RWPE2 (cell line): ENCODE results near the gene PUM1.

Experiments
- ATAC-seq: fragments of 200-7000 bp; cut with Tn5 transposase; 3 replicates; pipeline ENCODE4 v1.9.1; 2021; ENCODE audit warnings: low read depth
- DNase-seq: peaks from one replicate; pipeline ENCODE4 v3.0.0-alpha.2; 2020; ENCODE audit warnings: low spot score
- H3K27ac ChIP-seq: fragments of 450-650 bp; 2 replicates; pipeline ENCODE4 v1.5.1; 2017; ENCODE audit warnings: mild to moderate bottlenecking; ENCODE audit not compliant: poor library complexity, severe bottlenecking
- H3K27me3 ChIP-seq: fragments of 250-450 bp; sonication (Bioruptor Pico); 2 replicates; pipeline ENCODE4 v1.5.1; 2021; ENCODE audit warnings: mild to moderate bottlenecking, moderate library complexity; ENCODE audit not compliant: insufficient read depth, poor library complexity, severe bottlenecking
- H3K36me3 ChIP-seq: fragments of 250-450 bp; sonication (Bioruptor Pico); 2 replicates; pipeline ENCODE4 v1.5.1; 2020; ENCODE audit warnings: low read depth, mild to moderate bottlenecking, moderate library complexity
- H3K4me1 ChIP-seq: fragments of 250-450 bp; sonication (Bioruptor Pico); 2 replicates; pipeline ENCODE4 v1.5.1; 2021; ENCODE audit warnings: mild to moderate bottlenecking, moderate library complexity; ENCODE audit not compliant: insufficient read depth, poor library complexity, severe bottlenecking
- H3K4me3 ChIP-seq: fragments of 250-450 bp; sonication (Bioruptor Pico); 2 replicates; pipeline ENCODE4 v1.5.1; 2021; ENCODE audit warnings: mild to moderate bottlenecking, moderate library complexity; ENCODE audit not compliant: severe bottlenecking
- H3K9me3 ChIP-seq: fragments of 250-450 bp; sonication (Bioruptor Pico); 2 replicates; pipeline ENCODE4 v1.5.1; 2021; ENCODE audit warnings: mild to moderate bottlenecking, moderate library complexity; ENCODE audit not compliant: severe bottlenecking
- CTCF ChIP-seq: fragments of 450-650 bp; IDR thresholded peaks from one replicate; pipeline ENCODE4 v1.5.1; 2017; ENCODE audit warnings: mild to moderate bottlenecking, moderate library complexity; ENCODE audit not compliant: poor library complexity, severe bottlenecking

The PUM1 gene

GRCh38 chr1:30885570-30886522, 179.7 kb downstream of the PUM1 start:
- Histone ChIP-seq H3K9me3 (no peaks in the 10 kb centered on the region), H3K36me3 (no peaks in the 10 kb centered on the region), H3K4me3 (no peak overlapping the region), H3K27me3 (no peaks in the 10 kb centered on the region), H3K4me1 (no peaks in the 10 kb centered on the region), H3K27ac (no peak overlapping the region)
- ATAC-seq (no peak), DNase-seq (no peak)
- no peak for TF ChIP-seq CTCF

GRCh38 chr1:30884723-30885122, 180.8 kb downstream of the PUM1 start:
- Histone ChIP-seq H3K9me3 (no peaks in the 10 kb centered on the region), H3K36me3 (no peaks in the 10 kb centered on the region), H3K27me3 (no peaks in the 10 kb centered on the region), H3K27ac (no peak overlapping the region), H3K4me1 (peaks cover 1% of the 10 kb centered on the region), H3K4me3 (no peak overlapping the region)
- ATAC-seq = no peak
- TF ChIP-seq CTCF = no peak
- no peak for DNase-seq

- no peak overlapping the region for H3K4me3 ChIP-seq
- no peaks in the 10 kb centered on the region for H3K9me3 ChIP-seq
- H3K36me3 ChIP-seq = no peaks in the 10 kb centered on the region
- ATAC-seq (no peak), DNase-seq (no peak)
- H3K27ac ChIP-seq = no peak overlapping the region
- H3K4me1 ChIP-seq = peaks cover 12% of the 10 kb centered on the region
- TF ChIP-seq CTCF = no peak
- no peaks in the 10 kb centered on the region for H3K27me3 ChIP-seq
These were observed 181.9 kb downstream of the PUM1 start for GRCh38 chr1:30883389-30884172.

GRCh38 chr1:30882678-30883388, 182.7 kb downstream of the PUM1 start:
- Histone ChIP-seq H3K4me3 (no peak overlapping the region), H3K27me3 (no peaks in the 10 kb centered on the region), H3K36me3 (no peaks in the 10 kb centered on the region), H3K4me1 (peaks cover 15% of the 10 kb centered on the region), H3K27ac (no peak overlapping the region), H3K9me3 (no peaks in the 10 kb centered on the region)
- TF ChIP-seq CTCF = no peak
- no peak for DNase-seq
- no peak for ATAC-seq
